Measurements from ENCODE around the gene SETBP1. TPM values are rescaled to one million over a fixed set of nuclear protein-coding genes. Genes with fewer than 3 reads are reported as not detected.

Gene SETBP1
- total RNA-seq, 4 donors from 2014 or later: 16.2 to 33.6 (median 24.4) TPM

- WGBS, 2 donors (ENCODE audit: low coverage in 1 of 2): 76 to 87% methylated on average over 2 to 3 of the region's 3 CpGs
- Histone ChIP-seq H3K27me3 (no peaks in the 10 kb centered on the region), H3K9me3 (no peaks in the 10 kb centered on the region), H3K4me3 (no peak overlapping the region), H3K4me1 (no peaks in the 10 kb centered on the region), H3K27ac (no peak overlapping the region), H3K36me3 (no peaks in the 10 kb centered on the region)
- in situ Hi-C loops (cut with MboI; ENCODE audit: low pct_ligation_motif_present in 1 of 4, low pct_unique_long_range_greater_than_20kb in 1 of 4, low sequenced_read_pairs in 3 of 4): no loop called here
- no peak for DNase-seq
- intact Hi-C loops (cut with DNase I; ENCODE audit: low total_unique reads): no loop called here
- TF ChIP-seq, protein P1, sequence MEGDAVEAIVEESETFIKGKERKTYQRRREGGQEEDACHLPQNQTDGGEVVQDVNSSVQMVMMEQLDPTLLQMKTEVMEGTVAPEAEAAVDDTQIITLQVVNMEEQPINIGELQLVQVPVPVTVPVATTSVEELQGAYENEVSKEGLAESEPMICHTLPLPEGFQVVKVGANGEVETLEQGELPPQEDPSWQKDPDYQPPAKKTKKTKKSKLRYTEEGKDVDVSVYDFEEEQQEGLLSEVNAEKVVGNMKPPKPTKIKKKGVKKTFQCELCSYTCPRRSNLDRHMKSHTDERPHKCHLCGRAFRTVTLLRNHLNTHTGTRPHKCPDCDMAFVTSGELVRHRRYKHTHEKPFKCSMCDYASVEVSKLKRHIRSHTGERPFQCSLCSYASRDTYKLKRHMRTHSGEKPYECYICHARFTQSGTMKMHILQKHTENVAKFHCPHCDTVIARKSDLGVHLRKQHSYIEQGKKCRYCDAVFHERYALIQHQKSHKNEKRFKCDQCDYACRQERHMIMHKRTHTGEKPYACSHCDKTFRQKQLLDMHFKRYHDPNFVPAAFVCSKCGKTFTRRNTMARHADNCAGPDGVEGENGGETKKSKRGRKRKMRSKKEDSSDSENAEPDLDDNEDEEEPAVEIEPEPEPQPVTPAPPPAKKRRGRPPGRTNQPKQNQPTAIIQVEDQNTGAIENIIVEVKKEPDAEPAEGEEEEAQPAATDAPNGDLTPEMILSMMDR (IDR thresholded peaks at IDR 0.05): no peak
- TF ChIP-seq POLR2A (IDR thresholded peaks at IDR 0.05) (no peak), POLR2AphosphoS5 (IDR thresholded peaks at IDR 0.05) (no peak), EP300 (IDR thresholded peaks at IDR 0.05; ENCODE audit: low read depth) (no peak)
These were observed 315.6 kb downstream of the SETBP1 start for GRCh38 chr18:44996261-44996660.

DNA sequence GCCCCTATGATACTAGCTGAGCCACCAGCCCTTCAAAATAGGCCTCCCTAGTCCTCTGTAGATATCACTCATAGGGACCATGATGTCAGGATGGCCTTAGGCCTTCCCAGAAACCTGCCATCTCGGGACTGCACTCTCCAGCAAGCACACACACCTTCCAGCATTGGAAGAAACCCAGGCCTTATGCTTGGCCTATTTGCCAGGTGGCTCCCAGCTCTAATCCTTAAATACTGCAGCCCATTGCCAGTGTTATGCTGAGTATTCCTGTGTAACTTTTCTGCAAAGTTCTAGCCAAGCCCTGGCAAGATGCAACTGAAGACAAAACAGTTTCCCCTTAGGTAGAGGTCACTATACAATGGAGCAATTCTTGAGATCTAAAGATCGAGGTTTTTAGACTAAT, 316.5 kb downstream of the SETBP1 start:
- no peaks in the 10 kb centered on the region for H3K27me3 ChIP-seq
- H3K27ac ChIP-seq: no peak overlapping the region
- in situ Hi-C loops (cut with MboI; ENCODE audit: low pct_ligation_motif_present in 1 of 4, low pct_unique_long_range_greater_than_20kb in 1 of 4, low sequenced_read_pairs in 3 of 4): no loop called here
- TF ChIP-seq EP300 (IDR thresholded peaks at IDR 0.05; ENCODE audit: low read depth) (no peak), POLR2A (IDR thresholded peaks at IDR 0.05) (no peak), POLR2AphosphoS5 (IDR thresholded peaks at IDR 0.05) (no peak)
- TF ChIP-seq, protein P1 (IDR thresholded peaks at IDR 0.05): no peak
- H3K4me3 ChIP-seq: no peak overlapping the region
- H3K36me3 ChIP-seq: no peaks in the 10 kb centered on the region
- H3K4me1 ChIP-seq: no peaks in the 10 kb centered on the region
- no peaks in the 10 kb centered on the region for H3K9me3 ChIP-seq
- intact Hi-C loops (cut with DNase I; ENCODE audit: low total_unique reads): no loop called here
- WGBS, 2 donors (ENCODE audit: low coverage in 1 of 2): 90 to 92% methylated on average over 2 of the region's 2 CpGs
- DNase-seq: no peak

GRCh38 chr18:44998360-44998759, 317.7 kb downstream of the SETBP1 start:
- DNase-seq: no peak
- intact Hi-C loops (cut with DNase I; ENCODE audit: low total_unique reads): no loop called here
- Histone ChIP-seq H3K4me1 (peaks cover 0 to 3% (median 0%) of the 10 kb centered on the region in 4 donors), H3K4me3 (no peak overlapping the region), H3K27ac (no peak overlapping the region), H3K9me3 (no peaks in the 10 kb centered on the region), H3K27me3 (no peaks in the 10 kb centered on the region), H3K36me3 (no peaks in the 10 kb centered on the region)
- TF ChIP-seq POLR2AphosphoS5 (IDR thresholded peaks at IDR 0.05) (no peak), EP300 (IDR thresholded peaks at IDR 0.05; ENCODE audit: low read depth) (no peak), POLR2A (IDR thresholded peaks at IDR 0.05) (no peak)
- TF ChIP-seq, protein P1 (IDR thresholded peaks at IDR 0.05): no peak
- WGBS, 2 donors (ENCODE audit: low coverage in 1 of 2): 92% methylated on average over 8 of the region's 8 CpGs; no CpG with 5 or more reads in 1 of the 2 donors
- in situ Hi-C loops (cut with MboI; ENCODE audit: low pct_ligation_motif_present in 1 of 4, low pct_unique_long_range_greater_than_20kb in 1 of 4, low sequenced_read_pairs in 3 of 4): no loop called here

- TF ChIP-seq, protein P1 (IDR thresholded peaks at IDR 0.05): no peak
- TF ChIP-seq POLR2AphosphoS5 (IDR thresholded peaks at IDR 0.05) (no peak), EP300 (IDR thresholded peaks at IDR 0.05; ENCODE audit: low read depth) (no peak), POLR2A (IDR thresholded peaks at IDR 0.05) (no peak)
- intact Hi-C loops (cut with DNase I; ENCODE audit: low total_unique reads) (no loop called here), in situ Hi-C loops (cut with MboI; ENCODE audit: low pct_ligation_motif_present in 1 of 4, low pct_unique_long_range_greater_than_20kb in 1 of 4, low sequenced_read_pairs in 3 of 4) (no loop called here)
- H3K4me1 ChIP-seq: peaks cover 0 to 3% (median 0%) of the 10 kb centered on the region in 4 donors
- 80 to 83% methylated on average over 1 to 3 of the region's 3 CpGs for WGBS, 2 donors (ENCODE audit: low coverage in 1 of 2)
- no peaks in the 10 kb centered on the region for H3K36me3 ChIP-seq
- no peak for DNase-seq
- H3K9me3 ChIP-seq: no peaks in the 10 kb centered on the region
- H3K27me3 ChIP-seq: no peaks in the 10 kb centered on the region
- H3K4me3 ChIP-seq: no peak overlapping the region
- peak overlapping the region in 3 of 4 donors; percentile 7 to 36 (median 13) for H3K27ac ChIP-seq
These were observed 323.9 kb downstream of the SETBP1 start for GRCh38 chr18:45004546-45005080.
